ENCODE results near the gene BEGAIN. TPM values are rescaled to one million over a fixed set of nuclear protein-coding genes. Genes with fewer than 3 reads are reported as not detected.

Gene BEGAIN
- total RNA-seq, 1 donor from 2014 or later: 7.0 TPM

DNA sequence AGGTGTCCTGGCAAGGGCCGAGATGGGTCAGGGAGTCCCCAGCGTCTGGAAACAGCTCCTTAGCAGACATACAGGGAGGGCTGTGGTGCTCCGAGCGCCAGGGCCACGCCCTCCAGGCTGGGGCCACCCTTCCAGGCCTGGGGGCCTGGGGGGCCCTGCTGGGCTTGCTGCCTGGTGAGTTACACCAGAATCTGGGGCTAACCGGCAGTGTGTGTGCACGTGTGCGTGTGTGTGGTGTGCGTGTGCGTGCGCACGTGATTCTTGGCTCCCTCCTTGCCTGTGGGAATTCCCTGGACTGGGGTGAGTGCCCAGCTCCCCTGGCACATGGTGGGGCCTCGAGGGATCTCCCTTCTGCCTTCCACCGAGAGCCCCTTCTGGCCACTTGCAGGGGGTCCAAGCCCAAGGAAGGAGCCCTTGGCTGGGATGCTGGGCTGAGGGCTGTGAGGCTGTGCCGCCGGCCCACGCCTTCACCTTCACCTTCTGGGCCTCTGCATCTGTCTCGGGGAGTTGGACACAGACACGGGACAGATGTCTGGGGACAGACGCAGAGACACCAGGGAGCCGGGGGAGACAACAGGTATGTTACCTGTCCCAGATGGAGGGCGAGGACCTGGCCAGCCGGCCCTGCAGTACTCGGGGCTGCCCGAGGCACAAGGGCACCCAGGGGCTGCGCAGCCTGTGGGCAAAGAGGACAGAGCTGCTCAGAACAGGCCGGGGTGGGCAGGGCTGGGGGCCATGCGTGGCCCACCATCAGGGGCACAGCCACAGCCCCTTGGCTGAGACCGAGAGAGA is 37.2 kb downstream of the BEGAIN start:
- no peak for DNase-seq
- Mint-ChIP-seq H3K4me1 (ENCODE audit: low read depth, unreplicated experiment) (peaks cover 8% of the 10 kb centered on the region), H3K9me3 (ENCODE audit: unreplicated experiment) (peaks cover 5% of the 10 kb centered on the region), H3K36me3 (ENCODE audit: unreplicated experiment) (no peaks in the 10 kb centered on the region), H3K27me3 (ENCODE audit: unreplicated experiment) (peaks cover 1% of the 10 kb centered on the region), H3K27ac (ENCODE audit: unreplicated experiment) (no peak overlapping the region), H3K4me3 (ENCODE audit: unreplicated experiment) (no peak overlapping the region)
- TF ChIP-seq, protein P1, sequence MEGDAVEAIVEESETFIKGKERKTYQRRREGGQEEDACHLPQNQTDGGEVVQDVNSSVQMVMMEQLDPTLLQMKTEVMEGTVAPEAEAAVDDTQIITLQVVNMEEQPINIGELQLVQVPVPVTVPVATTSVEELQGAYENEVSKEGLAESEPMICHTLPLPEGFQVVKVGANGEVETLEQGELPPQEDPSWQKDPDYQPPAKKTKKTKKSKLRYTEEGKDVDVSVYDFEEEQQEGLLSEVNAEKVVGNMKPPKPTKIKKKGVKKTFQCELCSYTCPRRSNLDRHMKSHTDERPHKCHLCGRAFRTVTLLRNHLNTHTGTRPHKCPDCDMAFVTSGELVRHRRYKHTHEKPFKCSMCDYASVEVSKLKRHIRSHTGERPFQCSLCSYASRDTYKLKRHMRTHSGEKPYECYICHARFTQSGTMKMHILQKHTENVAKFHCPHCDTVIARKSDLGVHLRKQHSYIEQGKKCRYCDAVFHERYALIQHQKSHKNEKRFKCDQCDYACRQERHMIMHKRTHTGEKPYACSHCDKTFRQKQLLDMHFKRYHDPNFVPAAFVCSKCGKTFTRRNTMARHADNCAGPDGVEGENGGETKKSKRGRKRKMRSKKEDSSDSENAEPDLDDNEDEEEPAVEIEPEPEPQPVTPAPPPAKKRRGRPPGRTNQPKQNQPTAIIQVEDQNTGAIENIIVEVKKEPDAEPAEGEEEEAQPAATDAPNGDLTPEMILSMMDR (IDR thresholded peaks at IDR 0.05; ENCODE audit: partially characterized antibody, unreplicated experiment): no peak

DNA sequence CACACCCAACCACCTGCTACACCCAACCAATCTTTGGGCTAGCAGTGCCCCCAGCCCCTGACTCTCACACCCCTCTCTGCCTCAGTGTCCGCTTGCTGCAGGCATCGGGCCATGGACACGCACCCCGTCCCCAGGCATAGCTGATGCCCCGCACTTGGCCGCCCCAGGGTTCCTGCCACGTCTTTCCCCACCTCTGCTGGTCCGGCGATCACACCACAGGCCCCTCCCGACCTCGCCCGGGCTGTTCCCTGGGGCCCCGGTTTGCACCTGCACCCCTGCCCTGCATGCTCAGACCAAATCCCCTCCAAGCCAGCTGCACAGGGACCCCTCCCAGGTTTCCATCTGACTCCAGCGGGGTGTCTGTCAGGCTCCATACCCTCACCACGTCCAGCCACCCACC is 38.3 kb downstream of the BEGAIN start:
- TF ChIP-seq, protein P1 (IDR thresholded peaks at IDR 0.05; ENCODE audit: partially characterized antibody, unreplicated experiment): no peak
- Mint-ChIP-seq H3K9me3 (ENCODE audit: unreplicated experiment) (peaks cover 2% of the 10 kb centered on the region), H3K36me3 (ENCODE audit: unreplicated experiment) (no peaks in the 10 kb centered on the region), H3K4me1 (ENCODE audit: low read depth, unreplicated experiment) (peaks cover 8% of the 10 kb centered on the region), H3K27ac (ENCODE audit: unreplicated experiment) (no peak overlapping the region), H3K4me3 (ENCODE audit: unreplicated experiment) (no peak overlapping the region), H3K27me3 (ENCODE audit: unreplicated experiment) (peaks cover 1% of the 10 kb centered on the region)
- no peak for DNase-seq

DNA sequence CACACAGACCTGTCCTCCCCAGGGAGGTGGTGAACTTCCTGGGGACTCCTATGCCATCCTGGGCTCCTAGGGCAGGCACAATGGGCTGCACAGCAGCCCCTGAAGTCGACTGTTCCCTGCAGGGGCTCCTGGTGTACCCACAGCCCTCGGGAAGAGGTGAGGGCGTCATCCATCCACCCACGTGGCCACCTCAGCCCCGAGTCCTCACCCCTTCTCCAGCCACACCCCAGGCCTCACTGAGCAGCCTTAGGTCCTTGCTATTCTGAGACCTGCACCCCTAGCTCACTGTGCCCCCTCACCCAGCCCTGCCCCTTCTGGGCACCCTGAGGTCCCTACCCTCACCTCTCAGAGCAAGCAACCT is 38.9 kb downstream of the BEGAIN start:
- Mint-ChIP-seq H3K9me3 (ENCODE audit: unreplicated experiment) (peaks cover 2% of the 10 kb centered on the region), H3K36me3 (ENCODE audit: unreplicated experiment) (no peaks in the 10 kb centered on the region), H3K27me3 (ENCODE audit: unreplicated experiment) (peaks cover 1% of the 10 kb centered on the region), H3K4me3 (ENCODE audit: unreplicated experiment) (no peak overlapping the region), H3K27ac (ENCODE audit: unreplicated experiment) (no peak overlapping the region), H3K4me1 (ENCODE audit: low read depth, unreplicated experiment) (peaks cover 8% of the 10 kb centered on the region)
- DNase-seq: no peak
- TF ChIP-seq, protein P1 (IDR thresholded peaks at IDR 0.05; ENCODE audit: partially characterized antibody, unreplicated experiment): no peak

DNA sequence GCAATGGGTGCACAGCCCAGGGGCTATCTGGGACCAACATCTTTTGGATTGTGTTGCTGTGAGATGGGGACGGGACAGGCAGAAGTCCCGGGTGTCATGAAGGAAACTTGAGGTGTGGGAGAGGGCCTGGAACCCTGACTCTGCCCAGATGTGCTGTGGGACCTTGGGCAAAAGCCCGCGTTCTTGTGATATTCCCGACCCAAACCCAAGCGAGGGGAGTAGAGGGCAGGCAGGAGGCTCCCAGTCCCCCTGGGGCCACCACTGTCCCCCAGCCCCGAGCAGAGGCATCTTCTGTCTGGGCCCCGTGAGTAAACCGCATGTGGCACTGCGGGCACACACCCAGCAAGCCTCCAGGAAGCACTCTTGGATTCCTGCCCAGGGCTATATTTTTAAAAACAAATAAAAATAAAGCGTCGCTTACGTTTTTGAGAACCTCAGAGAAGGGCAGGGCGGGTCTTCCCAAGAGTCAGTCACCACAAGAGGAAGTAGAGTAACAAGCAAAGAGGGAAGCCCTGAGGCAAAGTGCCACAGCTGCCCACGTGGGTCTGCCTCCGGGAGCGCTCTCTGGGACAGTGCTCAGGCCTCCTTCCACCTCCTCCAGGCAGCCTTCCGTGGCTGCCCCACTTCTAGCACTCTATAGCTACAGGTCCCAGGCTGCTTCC is 39.5 kb downstream of the BEGAIN start:
- Mint-ChIP-seq H3K27me3 (ENCODE audit: unreplicated experiment) (peaks cover 1% of the 10 kb centered on the region), H3K4me3 (ENCODE audit: unreplicated experiment) (no peak overlapping the region), H3K36me3 (ENCODE audit: unreplicated experiment) (no peaks in the 10 kb centered on the region), H3K4me1 (ENCODE audit: low read depth, unreplicated experiment) (peaks cover 8% of the 10 kb centered on the region), H3K9me3 (ENCODE audit: unreplicated experiment) (peaks cover 2% of the 10 kb centered on the region), H3K27ac (ENCODE audit: unreplicated experiment) (no peak overlapping the region)
- no peak for DNase-seq
- TF ChIP-seq, protein P1 (IDR thresholded peaks at IDR 0.05; ENCODE audit: partially characterized antibody, unreplicated experiment): no peak

DNA sequence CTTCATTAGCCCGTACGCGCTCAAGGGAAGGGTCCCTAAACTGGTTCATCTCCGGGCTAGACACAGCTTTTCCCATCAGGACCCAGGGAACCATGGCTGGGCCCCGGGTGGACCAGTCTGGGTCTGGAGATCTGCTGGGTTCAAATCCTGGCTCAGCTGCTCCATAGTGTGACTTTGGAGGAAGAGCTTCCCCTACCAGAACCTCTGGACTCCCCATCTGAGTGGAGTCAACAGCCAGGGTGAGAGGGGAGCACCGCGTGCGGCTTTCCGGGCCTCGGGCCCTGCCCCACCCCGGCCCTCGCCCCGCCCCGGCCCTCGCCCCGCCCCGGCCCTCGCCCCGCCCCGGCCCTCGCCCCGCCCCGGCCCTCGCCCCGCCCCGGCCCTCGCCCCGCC is 41.2 kb downstream of the BEGAIN start:
- TF ChIP-seq, protein P1 (IDR thresholded peaks at IDR 0.05; ENCODE audit: partially characterized antibody, unreplicated experiment): no peak
- no peak for DNase-seq
- H3K36me3 Mint-ChIP-seq (ENCODE audit: unreplicated experiment): no peaks in the 10 kb centered on the region
- peaks cover 3% of the 10 kb centered on the region for H3K27me3 Mint-ChIP-seq (ENCODE audit: unreplicated experiment)
- H3K4me1 Mint-ChIP-seq (ENCODE audit: low read depth, unreplicated experiment): peaks cover 3% of the 10 kb centered on the region
- H3K4me3 Mint-ChIP-seq (ENCODE audit: unreplicated experiment): no peak overlapping the region
- H3K9me3 Mint-ChIP-seq (ENCODE audit: unreplicated experiment): no peaks in the 10 kb centered on the region
- no peak overlapping the region for H3K27ac Mint-ChIP-seq (ENCODE audit: unreplicated experiment)
